Measurements from ENCODE around the gene IL5.

DNA sequence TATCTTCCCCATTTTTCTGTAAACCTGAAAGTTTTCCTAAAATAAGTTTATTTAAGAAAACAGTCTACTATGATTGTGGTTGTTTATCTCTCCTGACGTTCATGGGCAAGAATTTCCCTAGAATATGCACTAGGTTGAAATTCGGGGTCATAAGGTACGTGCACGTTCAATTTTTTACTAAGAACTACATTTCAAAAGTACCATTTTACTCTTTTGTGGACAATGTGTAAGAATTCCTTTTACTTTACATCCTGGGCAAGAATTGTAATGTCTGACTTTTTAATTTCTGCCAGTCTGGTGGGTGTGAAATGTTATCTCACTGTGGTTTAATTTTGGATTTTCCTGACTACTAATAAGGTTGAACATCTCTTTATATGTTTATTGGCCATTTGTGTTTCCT is 12.4 kb downstream of the IL5 start:
- TF ChIP-seq EZH2 (IDR thresholded peaks at IDR 0.05; ENCODE audit: low read length), result no peak
- TF ChIP-seq, protein P1, sequence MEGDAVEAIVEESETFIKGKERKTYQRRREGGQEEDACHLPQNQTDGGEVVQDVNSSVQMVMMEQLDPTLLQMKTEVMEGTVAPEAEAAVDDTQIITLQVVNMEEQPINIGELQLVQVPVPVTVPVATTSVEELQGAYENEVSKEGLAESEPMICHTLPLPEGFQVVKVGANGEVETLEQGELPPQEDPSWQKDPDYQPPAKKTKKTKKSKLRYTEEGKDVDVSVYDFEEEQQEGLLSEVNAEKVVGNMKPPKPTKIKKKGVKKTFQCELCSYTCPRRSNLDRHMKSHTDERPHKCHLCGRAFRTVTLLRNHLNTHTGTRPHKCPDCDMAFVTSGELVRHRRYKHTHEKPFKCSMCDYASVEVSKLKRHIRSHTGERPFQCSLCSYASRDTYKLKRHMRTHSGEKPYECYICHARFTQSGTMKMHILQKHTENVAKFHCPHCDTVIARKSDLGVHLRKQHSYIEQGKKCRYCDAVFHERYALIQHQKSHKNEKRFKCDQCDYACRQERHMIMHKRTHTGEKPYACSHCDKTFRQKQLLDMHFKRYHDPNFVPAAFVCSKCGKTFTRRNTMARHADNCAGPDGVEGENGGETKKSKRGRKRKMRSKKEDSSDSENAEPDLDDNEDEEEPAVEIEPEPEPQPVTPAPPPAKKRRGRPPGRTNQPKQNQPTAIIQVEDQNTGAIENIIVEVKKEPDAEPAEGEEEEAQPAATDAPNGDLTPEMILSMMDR (optimal IDR thresholded peaks at IDR 0.05 in 1 of 3, IDR thresholded peaks at IDR 0.05 in 1 of 3, conservative IDR thresholded peaks at IDR 0.05 in 1 of 3; ENCODE audit: extremely low read depth in 1 of 3, insufficient read depth in 2 of 3, low read length in 3 of 3), result no peak
